Measurements from ENCODE around the gene ACYP2.

ACYP2 gene

GRCh38 chr2:54191361-54192135, 76.1 kb downstream of the ACYP2 start:
- no peak overlapping the region for H3K27ac ChIP-seq
- TF ChIP-seq, protein P1, sequence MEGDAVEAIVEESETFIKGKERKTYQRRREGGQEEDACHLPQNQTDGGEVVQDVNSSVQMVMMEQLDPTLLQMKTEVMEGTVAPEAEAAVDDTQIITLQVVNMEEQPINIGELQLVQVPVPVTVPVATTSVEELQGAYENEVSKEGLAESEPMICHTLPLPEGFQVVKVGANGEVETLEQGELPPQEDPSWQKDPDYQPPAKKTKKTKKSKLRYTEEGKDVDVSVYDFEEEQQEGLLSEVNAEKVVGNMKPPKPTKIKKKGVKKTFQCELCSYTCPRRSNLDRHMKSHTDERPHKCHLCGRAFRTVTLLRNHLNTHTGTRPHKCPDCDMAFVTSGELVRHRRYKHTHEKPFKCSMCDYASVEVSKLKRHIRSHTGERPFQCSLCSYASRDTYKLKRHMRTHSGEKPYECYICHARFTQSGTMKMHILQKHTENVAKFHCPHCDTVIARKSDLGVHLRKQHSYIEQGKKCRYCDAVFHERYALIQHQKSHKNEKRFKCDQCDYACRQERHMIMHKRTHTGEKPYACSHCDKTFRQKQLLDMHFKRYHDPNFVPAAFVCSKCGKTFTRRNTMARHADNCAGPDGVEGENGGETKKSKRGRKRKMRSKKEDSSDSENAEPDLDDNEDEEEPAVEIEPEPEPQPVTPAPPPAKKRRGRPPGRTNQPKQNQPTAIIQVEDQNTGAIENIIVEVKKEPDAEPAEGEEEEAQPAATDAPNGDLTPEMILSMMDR (conservative IDR thresholded peaks at IDR 0.05): no peak
- no peak for TF ChIP-seq ZFX (IDR thresholded peaks at IDR 0.05)

DNA sequence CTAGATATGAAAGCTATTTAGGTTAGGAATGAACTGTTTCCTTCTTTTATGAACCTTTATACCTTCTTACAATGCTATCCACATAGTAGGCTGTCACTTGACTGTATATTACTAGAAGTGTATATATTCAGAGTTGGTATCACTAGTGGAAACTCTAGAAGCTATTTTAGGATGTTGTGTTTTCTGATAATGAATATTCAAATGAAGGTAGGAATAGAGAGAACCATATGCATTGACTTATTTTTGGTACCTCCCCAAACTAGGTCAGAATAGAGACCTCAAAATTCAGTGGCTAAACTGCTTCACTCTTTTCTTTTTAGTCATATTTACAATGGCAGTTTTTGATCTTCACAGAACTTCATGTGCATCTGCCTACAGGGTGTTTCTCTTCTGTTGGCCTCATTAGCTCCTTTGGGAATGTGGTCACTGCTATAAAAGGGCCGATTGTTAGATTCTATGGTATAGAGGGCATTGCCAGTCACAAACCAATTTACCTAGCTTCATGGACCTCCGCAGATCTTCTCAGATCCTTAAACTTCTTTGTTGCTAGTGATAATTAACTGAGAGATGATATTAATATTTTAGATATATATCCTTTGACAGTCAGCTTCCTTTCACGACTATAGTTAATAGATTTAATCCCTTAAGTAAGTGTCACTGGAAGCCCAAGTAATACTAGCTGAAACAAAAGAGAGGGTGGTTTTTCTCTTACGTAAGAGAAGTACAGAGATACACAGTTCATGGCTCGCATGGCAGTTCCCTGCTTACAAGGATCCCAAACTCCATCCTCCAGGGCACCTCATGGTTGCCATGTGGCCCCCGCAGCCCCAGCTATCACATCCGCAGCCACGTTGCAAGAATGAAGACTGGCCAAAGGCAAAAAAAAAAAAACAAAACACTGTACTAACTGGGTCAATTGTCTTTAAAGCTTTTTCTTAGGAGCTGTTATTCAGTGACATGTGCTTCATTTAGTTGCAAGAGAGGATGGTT, 79.6 kb downstream of the ACYP2 start:
- no peak for TF ChIP-seq ZFX (IDR thresholded peaks at IDR 0.05)
- TF ChIP-seq, protein P1 (conservative IDR thresholded peaks at IDR 0.05): no peak
- H3K27ac ChIP-seq: no peak overlapping the region

GRCh38 chr2:54196646-54197045, 81.2 kb downstream of the ACYP2 start:
- TF ChIP-seq ZFX (IDR thresholded peaks at IDR 0.05): no peak
- TF ChIP-seq, protein P1 (conservative IDR thresholded peaks at IDR 0.05): no peak

GRCh38 chr2:54204476-54204875, 89.1 kb downstream of the ACYP2 start:
- TF ChIP-seq, protein P1 (conservative IDR thresholded peaks at IDR 0.05): no peak
- TF ChIP-seq ZFX (IDR thresholded peaks at IDR 0.05): no peak
- no peak overlapping the region for H3K27ac ChIP-seq

More at GRCh38 chr2:54196646-54197045, 81.2 kb downstream of the ACYP2 start:
- no peak overlapping the region for H3K27ac ChIP-seq

GRCh38 chr2:54206596-54206995, 91.2 kb downstream of the ACYP2 start:
- no peak overlapping the region for H3K27ac ChIP-seq
- TF ChIP-seq, protein P1 (conservative IDR thresholded peaks at IDR 0.05): peak; percentile 58
- no peak for TF ChIP-seq ZFX (IDR thresholded peaks at IDR 0.05)

DNA sequence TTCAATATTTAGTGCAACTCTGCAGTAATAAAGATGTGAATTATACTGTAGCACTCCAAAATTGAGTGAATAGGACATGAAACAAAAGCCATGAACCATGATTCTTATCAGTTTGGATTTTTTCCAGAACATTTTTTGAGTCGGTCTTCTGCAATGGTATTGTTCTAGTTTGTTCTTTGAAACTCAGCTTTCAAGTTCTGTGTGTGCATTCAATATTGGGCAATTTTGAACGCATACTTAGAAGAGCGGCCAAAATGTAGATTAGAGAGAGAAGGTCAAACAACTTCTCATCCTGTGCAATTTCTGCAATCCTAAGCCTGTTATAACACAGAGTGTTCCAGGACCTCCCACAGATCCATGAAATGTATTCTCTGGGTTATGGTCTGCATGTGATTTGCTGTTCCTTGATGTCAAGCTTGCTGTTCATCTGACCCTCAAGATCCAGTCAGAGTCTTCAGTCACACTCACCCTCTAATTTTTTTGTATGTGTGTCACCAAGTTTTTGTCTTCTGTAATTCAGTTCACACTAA, 92.3 kb downstream of the ACYP2 start:
- H3K27ac ChIP-seq: no peak overlapping the region
- TF ChIP-seq ZFX (IDR thresholded peaks at IDR 0.05): no peak
- TF ChIP-seq, protein P1 (conservative IDR thresholded peaks at IDR 0.05): no peak

All from C4-2B (cell line).